GM06990 (cell line): ENCODE results near the gene PURA.

Experiments
- DNase-seq: peaks from one replicate; pipeline ENCODE4 v3.0.0-alpha.2; 2011; ENCODE audit not compliant: insufficient read length; ENCODE audit errors: extremely low read depth
- H3K27me3 ChIP-seq: replicated peaks from 2 replicates; pipeline ENCODE4 v1.6.0; 2011; ENCODE audit warnings: low read length; ENCODE audit not compliant: control insufficient read depth, insufficient read depth
- H3K36me3 ChIP-seq: 2 replicates; pipeline ENCODE4 v1.5.1; 2011; ENCODE audit warnings: low read length; ENCODE audit not compliant: control insufficient read depth, insufficient read depth
- H3K4me3 ChIP-seq: replicated peaks from 2 replicates; pipeline ENCODE4 v1.5.1; 2011; ENCODE audit warnings: low read depth, mild to moderate bottlenecking, control low read depth, low read length
- CTCF ChIP-seq: IDR thresholded peaks from 2 replicates; pipeline ENCODE4 v1.5.1; 2011; ENCODE audit warnings: low read length, control low read depth, mild to moderate bottlenecking, inconsistent platforms; ENCODE audit not compliant: insufficient read depth, poor library complexity, severe bottlenecking

PURA gene

DNA sequence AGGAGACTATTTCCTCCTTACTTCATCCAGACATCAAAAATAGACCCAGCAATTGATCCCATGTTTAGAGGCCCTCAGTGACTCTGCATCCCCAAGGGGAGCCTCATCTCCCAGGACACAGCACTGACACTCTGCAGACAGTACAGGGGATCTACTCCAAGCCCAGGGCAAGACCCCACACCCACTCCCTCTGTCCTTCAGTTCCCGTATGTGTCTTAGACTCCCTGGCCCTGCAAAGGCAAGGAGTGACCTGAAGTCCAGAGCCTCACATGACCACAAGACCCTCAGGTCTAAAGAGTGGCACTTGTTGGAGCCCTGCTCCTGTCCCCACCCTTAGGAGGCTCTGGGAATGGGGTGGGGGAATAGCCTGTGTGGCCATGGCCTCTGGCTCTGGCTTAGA is 33.6 kb downstream of the PURA start:
- TF ChIP-seq CTCF = no peak
- DNase-seq = no peak
- no peak overlapping the region for H3K4me3 ChIP-seq
- no peaks in the 10 kb centered on the region; the same call in 1 of the 2 replicates for H3K27me3 ChIP-seq
- no peaks in the 10 kb centered on the region for H3K36me3 ChIP-seq

DNA sequence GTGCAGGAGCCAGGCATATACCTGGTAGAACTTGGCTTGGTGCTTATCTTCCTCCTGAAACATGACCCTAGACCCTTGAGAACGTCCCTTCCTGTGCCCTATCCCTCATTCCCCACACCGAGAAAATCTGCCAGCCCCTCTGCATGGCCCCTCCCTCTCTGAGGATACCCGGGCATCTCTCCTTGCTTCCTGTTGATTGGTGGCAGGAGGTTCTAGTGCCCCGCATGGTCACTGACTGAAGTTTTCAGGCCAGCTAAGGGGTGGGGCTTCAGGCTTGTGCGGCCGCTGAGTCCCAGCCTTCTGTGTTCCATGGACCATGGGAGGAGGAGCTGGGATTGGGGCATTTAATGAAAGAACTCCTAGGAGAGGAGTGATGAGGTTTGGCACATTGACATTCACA is 34.6 kb downstream of the PURA start:
- no peak for DNase-seq
- no peak overlapping the region for H3K4me3 ChIP-seq
- no peak for TF ChIP-seq CTCF
- H3K36me3 ChIP-seq = no peaks in the 10 kb centered on the region
- H3K27me3 ChIP-seq = no peaks in the 10 kb centered on the region; the same call in 1 of the 2 replicates

- H3K36me3 ChIP-seq = no peaks in the 10 kb centered on the region
- H3K27me3 ChIP-seq = no peaks in the 10 kb centered on the region; the same call in 1 of the 2 replicates
- no peak for TF ChIP-seq CTCF
- no peak overlapping the region for H3K4me3 ChIP-seq
- DNase-seq = no peak
These were observed 36.3 kb downstream of the PURA start for GRCh38 chr5:140150201-140150600.

DNA sequence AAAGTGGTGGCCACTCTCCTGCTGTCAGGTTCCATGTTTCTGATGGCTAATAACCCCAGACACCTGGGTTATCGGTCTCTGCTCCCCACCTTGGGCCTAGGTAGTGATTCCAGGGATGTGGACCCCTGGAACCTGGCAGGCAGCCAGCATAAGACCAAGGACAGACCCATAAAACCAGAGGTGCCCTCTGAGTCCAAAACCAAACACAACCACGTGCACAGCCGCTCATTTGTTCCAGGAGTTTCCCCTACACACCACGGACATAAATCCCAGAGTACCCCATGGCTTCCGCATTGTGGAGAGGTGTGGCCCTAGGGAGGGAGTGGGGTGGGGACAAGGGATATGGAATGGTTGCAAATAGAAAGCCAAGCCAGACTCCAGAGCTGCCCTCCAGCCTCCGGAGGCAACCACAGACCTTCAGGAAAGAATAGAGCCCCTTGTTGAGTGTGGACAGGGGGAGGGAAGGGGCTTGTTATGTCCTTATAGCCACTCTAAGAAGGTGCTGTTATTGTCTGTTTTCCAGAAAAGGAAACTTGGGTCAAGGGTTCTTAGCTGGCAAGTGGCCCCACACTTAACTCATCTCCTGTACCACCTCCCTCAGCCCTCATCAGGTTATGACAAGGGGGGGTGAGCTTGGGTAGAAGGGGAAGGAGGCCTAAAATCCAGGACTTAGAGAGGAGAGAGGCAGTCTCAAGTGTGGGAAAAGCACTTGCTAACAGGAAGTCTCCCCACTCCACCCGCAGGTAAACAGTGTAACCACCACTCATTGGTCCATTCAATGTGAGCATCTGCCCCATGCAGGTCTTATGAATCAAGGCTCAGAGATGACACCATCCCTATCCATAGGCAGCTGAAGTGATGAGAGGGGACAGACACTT is 37.5 kb downstream of the PURA start:
- H3K36me3 ChIP-seq = no peaks in the 10 kb centered on the region
- TF ChIP-seq CTCF = no peak
- no peak for DNase-seq
- H3K4me3 ChIP-seq = no peak overlapping the region
- H3K27me3 ChIP-seq = no peaks in the 10 kb centered on the region

DNA sequence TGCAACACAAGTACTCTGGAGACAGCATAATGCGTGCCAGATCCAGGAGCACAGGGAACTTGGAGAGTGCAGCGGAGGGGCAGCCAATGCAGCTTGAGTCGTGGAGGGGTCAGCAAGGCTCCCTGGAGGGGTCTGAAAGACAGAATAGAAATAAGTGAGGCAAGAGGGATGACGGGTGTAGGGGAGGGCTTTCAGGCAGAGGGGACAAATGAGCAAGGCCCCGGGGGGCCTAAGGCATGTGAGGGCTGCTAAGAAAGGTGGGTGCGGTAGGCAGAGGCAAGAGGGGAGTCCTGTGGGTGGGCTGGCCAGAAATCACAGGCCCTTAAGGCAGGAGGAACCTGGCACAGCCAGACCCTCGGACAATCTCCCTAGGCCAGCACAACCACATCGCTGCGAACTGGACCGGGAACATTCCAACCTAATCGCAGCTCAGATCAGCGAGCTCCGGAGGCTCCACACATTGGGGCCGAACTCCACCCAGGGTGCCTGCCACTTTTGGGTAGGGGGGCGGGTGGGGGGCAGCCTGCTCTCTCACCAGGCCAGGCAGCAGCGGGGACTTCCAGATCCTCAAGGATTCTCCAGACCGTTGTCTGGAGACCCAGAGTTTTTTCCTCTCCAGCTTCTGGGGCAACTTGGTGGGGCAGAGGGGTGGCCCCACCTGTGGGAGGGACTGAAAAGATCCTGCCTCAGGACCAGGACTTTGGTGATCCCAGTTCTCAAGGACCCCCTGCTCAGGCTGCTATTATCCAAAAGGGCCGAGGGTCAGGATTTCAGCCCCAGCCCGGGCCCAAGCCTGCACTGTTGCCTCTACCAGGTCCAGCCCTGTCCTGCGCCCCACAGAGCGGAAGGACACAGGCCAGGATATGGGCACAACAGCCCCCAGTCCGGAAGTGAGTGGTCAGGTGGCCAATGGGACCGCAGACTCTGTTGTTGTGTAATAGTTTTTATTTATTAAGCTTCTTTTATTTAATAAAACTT is 38.4 kb downstream of the PURA start:
- TF ChIP-seq CTCF = no peak
- DNase-seq = no peak

More for the DNA sequence above, 38.4 kb downstream of the PURA start:
- Histone ChIP-seq H3K36me3 (no peaks in the 10 kb centered on the region), H3K27me3 (no peaks in the 10 kb centered on the region), H3K4me3 (no peak overlapping the region)
